Endothelial cell of umbilical vein (primary cell): ENCODE results near the gene ZSWIM5. TPM values are rescaled to one million over a fixed set of nuclear protein-coding genes. Genes with fewer than 3 reads are reported as not detected.

ENCODE experiments used
- BruUV-seq: library from RNA; stranded (reverse); fragments of 400-500 nt; replicated peaks from 2 replicates; lab custom pipeline; 2021; lab: Mats Ljungman, UMichigan
- CTCF ChIA-PET: fragments of 300-600, 350-600 bp; sonication (Branson Sonifier 250); formaldehyde crosslinking; loops from one replicate; lab custom pipeline; 2021; ENCODE audit warnings: antibody characterized with exemption, inconsistent platforms; lab: Charles Lee
- POLR2A ChIA-PET: fragments of 300-600, 350-600 bp; sonication (Branson Sonifier 250); formaldehyde crosslinking; loops from one replicate; lab custom pipeline; 2021; ENCODE audit warnings: antibody characterized with exemption, inconsistent platforms; lab: Charles Lee
- DNase-seq: peaks from one replicate; pipeline ENCODE4 v3.0.0-alpha.2; 2011; ENCODE audit warnings: low read depth, low spot score
- FAIRE-seq: peaks from 2 replicates; lab custom pipeline; 2011; peaks lifted over from hg19 to GRCh38; lab: Jason Lieb, UNC
- H2AFZ ChIP-seq: 2 replicates; pipeline ENCODE4 v1.6.0; 2012; ENCODE audit warnings: low read depth, low read length, control low read depth, inconsistent platforms
- H3K27ac ChIP-seq: 2 replicates; pipeline ENCODE4 v1.5.1; 2011; ENCODE audit warnings: low read depth, mild to moderate bottlenecking, control low read depth, low read length, moderate library complexity; ENCODE audit not compliant: insufficient read depth
- H3K27me3 ChIP-seq, 2 experiments: 2 replicates each; pipeline versions ENCODE4 v1.6.0 to v1.6.1; 2011; ENCODE audit warnings: low read length in 2 of 2, mixed read lengths in 1 of 2; ENCODE audit not compliant: control insufficient read depth in 2 of 2, insufficient read depth in 2 of 2
- H3K36me3 ChIP-seq, 2 experiments: 2 replicates in 1 of 2; 3 replicates in 1 of 2; pipeline ENCODE4 v1.5.1; 2011; ENCODE audit warnings: low read length in 2 of 2, mild to moderate bottlenecking in 1 of 2, moderate library complexity in 1 of 2; ENCODE audit not compliant: control insufficient read depth in 2 of 2, insufficient read depth in 2 of 2; ENCODE audit errors: extremely low read depth in 1 of 2
- H3K4me1 ChIP-seq: 3 replicates; pipeline ENCODE4 v1.5.1; 2011; ENCODE audit warnings: mild to moderate bottlenecking, low read length; ENCODE audit not compliant: control insufficient read depth, insufficient read depth; ENCODE audit errors: extremely low read depth
- H3K4me2 ChIP-seq: 2 replicates; pipeline ENCODE4 v1.6.1; 2011; ENCODE audit warnings: low read length, control low read depth, mixed read lengths; ENCODE audit not compliant: insufficient read depth
- H3K4me3 ChIP-seq, 3 experiments: fragments of 200-600 bp in 1 of 3; sonication (generic), shearing (Covaris generic) in 1 of 3; replicated peaks in 1 of 3; 2 replicates each; pipeline ENCODE4 v1.5.1; 2011 to 2016; ENCODE audit warnings: control low read depth in 3 of 3, low read length in 3 of 3, mild to moderate bottlenecking in 2 of 3, inconsistent platforms in 1 of 3, low read depth in 1 of 3, moderate library complexity in 1 of 3; ENCODE audit not compliant: insufficient read depth in 1 of 3
- H3K79me2 ChIP-seq: 2 replicates; pipeline ENCODE4 v1.6.0; 2012; ENCODE audit warnings: low read length, inconsistent platforms; ENCODE audit not compliant: control insufficient read depth, insufficient read depth
- H3K9ac ChIP-seq: replicated peaks from 2 replicates; pipeline ENCODE3; 2011; ENCODE audit warnings: low read length, control low read depth; ENCODE audit not compliant: insufficient read depth; ENCODE audit errors: extremely low read depth
- H3K9me1 ChIP-seq: replicated peaks from 3 replicates; pipeline ENCODE4 v1.6.0; 2011; ENCODE audit warnings: mild to moderate bottlenecking, low read length; ENCODE audit not compliant: control insufficient read depth, insufficient read depth; ENCODE audit errors: extremely low read depth
- H3K9me3 ChIP-seq: replicated peaks from 2 replicates; pipeline ENCODE4 v1.5.1; 2012; ENCODE audit warnings: low read length, inconsistent platforms; ENCODE audit not compliant: control insufficient read depth, insufficient read depth
- H4K20me1 ChIP-seq: replicated peaks from 2 replicates; pipeline ENCODE3; 2011; ENCODE audit warnings: mild to moderate bottlenecking, low read length; ENCODE audit not compliant: control insufficient read depth, insufficient read depth; ENCODE audit errors: extremely low read depth
- EZH2 ChIP-seq: IDR thresholded peaks from 2 replicates; pipeline ENCODE4 v1.6.1; 2012; ENCODE audit warnings: borderline replicate concordance, low read depth, mild to moderate bottlenecking, moderate library complexity, low read length, inconsistent platforms; ENCODE audit not compliant: severe bottlenecking
- FOS ChIP-seq: IDR thresholded peaks from 2 replicates; pipeline ENCODE4 v1.6.1; 2011; ENCODE audit warnings: mild to moderate bottlenecking, low read length, moderate library complexity, borderline replicate concordance; ENCODE audit not compliant: insufficient read depth
- MYC ChIP-seq: IDR thresholded peaks from one replicate; pipeline ENCODE4 v1.6.1; 2011; ENCODE audit warnings: mild to moderate bottlenecking, low read depth, low read length
- POLR2AphosphoS5 ChIP-seq: IDR thresholded peaks from 2 replicates; pipeline ENCODE4 v1.6.1; 2012; ENCODE audit warnings: low read depth, mild to moderate bottlenecking, control low read depth, low read length, moderate library complexity; ENCODE audit not compliant: insufficient read depth
- dilution Hi-C: fragments of 300-500 bp; cut with MboI; formaldehyde crosslinking; loops from one replicate; pipeline ENCODE4 v1.15.0; 2019; ENCODE audit warnings: low sequenced_read_pairs; ENCODE audit not compliant: extremely low pct_ligation_motif_present
- intact Hi-C: fragments of 100-400 bp; cut with micrococcal nuclease; formaldehyde crosslinking; loops from one replicate; pipeline ENCODE4 v1.10.0; 2022
- polyA plus RNA-seq, 4 experiments: library from polyadenylated mRNA; depleted of rRNA in 3 of 4; stranded (reverse) in 3 of 4; unstranded in 1 of 4; fragments of >200 nt; gene quantifications; 2 replicates each; pipeline versions ENCODE4 v1.2.1 to v1.2.3, GENCODE V29; 2011 to 2012; ENCODE audit warnings: missing spikeins in 1 of 4
- total RNA-seq: library from RNA; stranded (reverse); gene quantifications from 2 replicates; pipeline ENCODE4 v1.2.3, GENCODE V29; 2021
- TF ChIP-seq, protein P1 (sequence below): IDR thresholded peaks from 2 replicates; pipeline ENCODE4 v1.6.1; 2011; ENCODE audit not compliant: insufficient read depth, insufficient read length

The ZSWIM5 gene
- total and polyA plus RNA-seq, 2 donors (not counting 3 experiments of a cell fraction or from before 2014, with no cell fraction given) = 1.6 to 4.3 TPM

DNA sequence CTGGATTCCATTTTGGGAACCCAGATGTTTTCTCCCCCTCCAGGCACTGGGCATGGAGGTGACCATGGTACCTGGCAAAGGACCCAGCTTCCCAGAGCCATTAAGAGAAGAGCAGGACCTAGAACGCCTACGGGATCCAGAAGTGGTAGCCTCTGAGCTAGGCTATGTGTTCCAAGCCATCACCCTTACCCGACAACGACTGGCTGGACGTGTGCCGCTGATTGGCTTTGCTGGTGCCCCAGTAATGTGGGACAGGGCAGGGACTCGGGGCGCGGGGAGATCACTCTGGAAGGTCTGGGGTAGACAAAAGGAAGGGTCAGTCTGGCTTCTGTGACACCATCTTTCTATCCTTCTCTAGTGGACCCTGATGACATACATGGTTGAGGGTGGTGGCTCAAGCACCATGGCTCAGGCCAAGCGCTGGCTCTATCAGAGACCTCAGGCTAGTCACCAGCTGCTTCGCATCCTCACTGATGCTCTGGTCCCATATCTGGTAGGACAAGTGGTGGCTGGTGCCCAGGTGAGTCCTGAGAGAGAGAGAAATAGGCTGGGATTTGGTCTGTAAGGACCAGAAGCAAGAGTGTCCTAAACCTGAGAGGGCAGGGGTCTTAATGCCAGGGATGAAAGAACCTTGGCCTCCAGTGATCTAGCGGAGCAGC is 192.7 kb downstream of the ZSWIM5 start:
- ChIA-PET CTCF (interaction anchor here (0.5 to 12.8 kb wide), 51 partner anchors 9 to 571 kb away, joined by 3 to 556 read pairs (median 4); partner anchors contain the start of genes CCDC163, EIF2B3, MMACHC and MUTYH), POLR2A (interaction anchor here (1.8 kb wide), 1 partner anchor 326 kb away, joined by 11 read pairs; the partner anchor contains the start of genes MUTYH and TOE1)
- H3K27ac ChIP-seq = no peak overlapping the region
- H3K4me3 ChIP-seq = no peak overlapping the region
- no peaks in the 10 kb centered on the region for H3K9me3 ChIP-seq
- H3K9me1 ChIP-seq = no peaks in the 10 kb centered on the region
- peaks cover 22% of the 10 kb centered on the region for H3K79me2 ChIP-seq
- TF ChIP-seq FOS = no peak
- TF ChIP-seq POLR2AphosphoS5 = no peak
- TF ChIP-seq EZH2 = no peak
- TF ChIP-seq, protein P1, sequence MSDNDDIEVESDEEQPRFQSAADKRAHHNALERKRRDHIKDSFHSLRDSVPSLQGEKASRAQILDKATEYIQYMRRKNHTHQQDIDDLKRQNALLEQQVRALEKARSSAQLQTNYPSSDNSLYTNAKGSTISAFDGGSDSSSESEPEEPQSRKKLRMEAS = no peak
- no peak for TF ChIP-seq MYC
- peak overlapping the region; percentile 97 for H3K4me2 ChIP-seq
- H4K20me1 ChIP-seq = no peaks in the 10 kb centered on the region
- no peaks in the 10 kb centered on the region for H3K27me3 ChIP-seq
- H3K4me1 ChIP-seq = peaks cover 28% of the 10 kb centered on the region
- BruUV-seq = no TSS peak
- DNase-seq (no peak), FAIRE-seq (no peak)
- intact Hi-C loops = loop anchor here (1.0 to 10.0 kb wide), 5 partner anchors 191 to 557 kb away; partner anchors contain the start of genes RNU5D-1 and ZSWIM5
- peaks cover 10 to 13% of the 10 kb centered on the region in 2 experiments for H3K36me3 ChIP-seq
- H3K9ac ChIP-seq = peak overlapping the region; percentile 94
- H2AFZ ChIP-seq = no peak overlapping the region
- dilution Hi-C loops = no loop called here
